Panc1 (cell line): ENCODE measurements around the gene AKAP17A. TPM values are rescaled to one million over a fixed set of nuclear protein-coding genes. Genes with fewer than 3 reads are reported as not detected.

Experiments
- ATAC-seq: fragments of 200-7000 bp; cut with Tn5 transposase; 2 replicates; pipeline ENCODE4 v1.9.1; 2020; ENCODE audit warnings: mild to moderate bottlenecking, moderate library complexity
- BruUV-seq: library from RNA; stranded (reverse); fragments of 400-500 nt; replicated peaks from 2 replicates; lab custom pipeline; 2021; lab: Mats Ljungman, UMichigan
- CTCF ChIA-PET: fragments of 300-600 bp; sonication (Branson Sonifier 250); formaldehyde crosslinking; loops from one replicate; lab custom pipeline; 2022; ENCODE audit warnings: antibody characterized with exemption; lab: Charles Lee
- POLR2A ChIA-PET: fragments of 300-600 bp; sonication (Branson Sonifier 250); formaldehyde crosslinking; loops from one replicate; lab custom pipeline; 2022; ENCODE audit warnings: antibody characterized with exemption; lab: Charles Lee
- DNase-seq: peaks from one replicate; pipeline ENCODE4 v3.0.0-alpha.2; 2010; ENCODE audit warnings: low read depth, low spot score
- H3K27ac ChIP-seq: 2 replicates; pipeline ENCODE4 v1.5.1; 2011; ENCODE audit warnings: mild to moderate bottlenecking, low read length, inconsistent platforms
- H3K27me3 ChIP-seq: fragments of 200-500 bp; sonication (Bioruptor generic); 2 replicates; pipeline ENCODE4 v1.6.0; 2014; ENCODE audit warnings: low read length, inconsistent platforms; ENCODE audit not compliant: control insufficient read depth, insufficient read depth
- H3K36me3 ChIP-seq: fragments of 200-500 bp; sonication (Bioruptor generic); 2 replicates; pipeline ENCODE4 v1.5.1; 2014; ENCODE audit warnings: inconsistent platforms, mild to moderate bottlenecking, low read length, moderate library complexity; ENCODE audit not compliant: control insufficient read depth, insufficient read depth
- H3K4me1 ChIP-seq: 2 replicates; pipeline ENCODE4 v1.5.1; 2011; ENCODE audit warnings: inconsistent platforms, mild to moderate bottlenecking, low read length, moderate library complexity; ENCODE audit not compliant: control insufficient read depth, insufficient read depth
- H3K4me3 ChIP-seq, 2 experiments: 2 replicates each; pipeline ENCODE4 v1.5.1; 2011 to 2012; ENCODE audit warnings: low read depth in 2 of 2, low read length in 2 of 2, mild to moderate bottlenecking in 2 of 2, inconsistent platforms in 1 of 2, moderate library complexity in 1 of 2
- H3K9me3 ChIP-seq: fragments of 200-500 bp; sonication (Bioruptor generic); 2 replicates; pipeline ENCODE4 v1.5.1; 2014; ENCODE audit warnings: low read depth, mild to moderate bottlenecking, inconsistent platforms, low read length, moderate library complexity; ENCODE audit not compliant: control insufficient read depth, insufficient read depth
- POLR2AphosphoS5 ChIP-seq: IDR thresholded peaks from 2 replicates; pipeline ENCODE4 v1.6.1; 2012; ENCODE audit warnings: mild to moderate bottlenecking, low read depth, low read length, moderate library complexity
- SIN3A ChIP-seq: IDR thresholded peaks from 2 replicates; pipeline ENCODE4 v1.6.1; 2012; ENCODE audit warnings: low read depth, mild to moderate bottlenecking, low read length, moderate library complexity, borderline replicate concordance; ENCODE audit not compliant: insufficient read depth
- TCF7L2 ChIP-seq: IDR thresholded peaks from 2 replicates; pipeline ENCODE4 v1.6.1; 2011; ENCODE audit warnings: mild to moderate bottlenecking, low read depth, low read length, inconsistent platforms
- in situ Hi-C: cut with HindIII; loops from 2 replicates; pipeline ENCODE4 v1.10.0; 2016; ENCODE audit warnings: low sequenced_read_pairs, low pct_unique_long_range_greater_than_20kb
- intact Hi-C: fragments of 100-400 bp; cut with micrococcal nuclease; formaldehyde crosslinking; loops from one replicate; pipeline ENCODE4 v1.10.0; 2022; ENCODE audit not compliant: unreplicated experiment
- total RNA-seq: library from RNA; stranded (reverse); gene quantifications from one replicate; pipeline ENCODE4 v1.2.1, GENCODE V29; 2021; ENCODE audit not compliant: unreplicated experiment
- TF ChIP-seq, protein P1 (sequence below), 2 experiments: IDR thresholded peaks; 2 replicates each; pipeline ENCODE4 v1.6.1; 2011 to 2012; ENCODE audit warnings: low read depth in 2 of 2, control low read depth in 1 of 2, low read length in 1 of 2, mild to moderate bottlenecking in 1 of 2, moderate library complexity in 1 of 2; ENCODE audit not compliant: insufficient read depth in 1 of 2
- TF ChIP-seq, protein P2 (sequence below): fragments of 450-650 bp; IDR thresholded peaks from 2 replicates; pipeline ENCODE4 v1.5.1; 2017; ENCODE audit warnings: mild to moderate bottlenecking

AKAP17A gene
- total RNA-seq, 1 experiment from 2014 or later = 22.1 TPM

DNA sequence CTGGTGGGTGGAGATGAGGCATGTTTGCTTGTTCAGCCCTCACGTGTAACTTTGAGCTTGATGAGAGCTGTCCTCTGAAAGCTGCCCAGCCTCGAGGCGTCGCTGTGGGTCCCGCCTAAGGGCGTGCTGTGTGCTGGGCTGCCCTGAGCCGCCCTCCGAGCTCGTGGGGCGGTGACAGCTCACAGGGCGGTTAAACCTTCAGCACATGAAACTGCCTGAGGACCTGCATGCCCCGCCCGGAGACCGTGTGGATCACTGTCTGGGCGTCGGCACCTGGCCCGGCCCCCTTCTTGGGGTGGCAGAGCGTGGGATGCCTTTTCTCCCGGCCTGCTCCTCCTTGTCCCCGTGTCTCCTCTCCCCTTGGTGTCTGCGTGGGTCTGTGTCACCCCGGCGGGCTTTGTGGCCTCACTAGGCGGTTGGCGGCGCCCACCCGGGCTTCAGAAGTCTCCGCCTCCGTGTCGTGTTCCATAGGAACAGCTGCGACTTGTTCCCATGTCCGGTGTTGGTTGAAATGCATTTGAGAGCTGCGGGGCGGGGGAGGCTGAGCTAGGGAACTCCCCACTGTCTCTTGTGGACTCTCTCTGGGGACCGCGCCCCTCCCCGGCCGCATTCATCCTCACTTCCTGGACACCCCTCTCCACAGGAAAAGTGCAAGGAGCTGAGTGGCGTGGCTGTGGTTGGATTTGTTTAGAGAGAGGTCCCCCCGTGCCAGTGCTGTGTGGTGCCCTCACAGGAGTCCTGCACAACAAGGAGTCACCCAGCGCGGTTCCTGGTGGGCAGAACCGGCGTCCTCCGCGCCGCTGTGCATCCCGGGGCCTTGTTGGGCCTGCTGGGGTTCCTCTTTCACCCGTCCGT is 6.8 kb downstream of the AKAP17A start:
- Histone ChIP-seq H3K27me3 (no peaks in the 10 kb centered on the region), H3K4me3 (no peak overlapping the region), H3K9me3 (no peaks in the 10 kb centered on the region), H3K4me1 (no peaks in the 10 kb centered on the region), H3K27ac (no peak overlapping the region), H3K36me3 (no peaks in the 10 kb centered on the region; the same call in 1 of the 2 replicates)
- no TSS peak for BruUV-seq
- no peak for TF ChIP-seq SIN3A
- TF ChIP-seq TCF7L2 = no peak
- TF ChIP-seq, protein P1, sequence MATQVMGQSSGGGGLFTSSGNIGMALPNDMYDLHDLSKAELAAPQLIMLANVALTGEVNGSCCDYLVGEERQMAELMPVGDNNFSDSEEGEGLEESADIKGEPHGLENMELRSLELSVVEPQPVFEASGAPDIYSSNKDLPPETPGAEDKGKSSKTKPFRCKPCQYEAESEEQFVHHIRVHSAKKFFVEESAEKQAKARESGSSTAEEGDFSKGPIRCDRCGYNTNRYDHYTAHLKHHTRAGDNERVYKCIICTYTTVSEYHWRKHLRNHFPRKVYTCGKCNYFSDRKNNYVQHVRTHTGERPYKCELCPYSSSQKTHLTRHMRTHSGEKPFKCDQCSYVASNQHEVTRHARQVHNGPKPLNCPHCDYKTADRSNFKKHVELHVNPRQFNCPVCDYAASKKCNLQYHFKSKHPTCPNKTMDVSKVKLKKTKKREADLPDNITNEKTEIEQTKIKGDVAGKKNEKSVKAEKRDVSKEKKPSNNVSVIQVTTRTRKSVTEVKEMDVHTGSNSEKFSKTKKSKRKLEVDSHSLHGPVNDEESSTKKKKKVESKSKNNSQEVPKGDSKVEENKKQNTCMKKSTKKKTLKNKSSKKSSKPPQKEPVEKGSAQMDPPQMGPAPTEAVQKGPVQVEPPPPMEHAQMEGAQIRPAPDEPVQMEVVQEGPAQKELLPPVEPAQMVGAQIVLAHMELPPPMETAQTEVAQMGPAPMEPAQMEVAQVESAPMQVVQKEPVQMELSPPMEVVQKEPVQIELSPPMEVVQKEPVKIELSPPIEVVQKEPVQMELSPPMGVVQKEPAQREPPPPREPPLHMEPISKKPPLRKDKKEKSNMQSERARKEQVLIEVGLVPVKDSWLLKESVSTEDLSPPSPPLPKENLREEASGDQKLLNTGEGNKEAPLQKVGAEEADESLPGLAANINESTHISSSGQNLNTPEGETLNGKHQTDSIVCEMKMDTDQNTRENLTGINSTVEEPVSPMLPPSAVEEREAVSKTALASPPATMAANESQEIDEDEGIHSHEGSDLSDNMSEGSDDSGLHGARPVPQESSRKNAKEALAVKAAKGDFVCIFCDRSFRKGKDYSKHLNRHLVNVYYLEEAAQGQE (IDR thresholded peaks at IDR 0.05; ENCODE audit: insufficient read depth in 1 of 2, low read depth in 2 of 2, low read length in 1 of 2) = no peak
- intact Hi-C loops = no loop called here
- ATAC-seq = no peak
- no peak for DNase-seq
- in situ Hi-C loops = no loop called here
- POLR2A ChIA-PET = no interaction called here
- CTCF ChIA-PET = no interaction called here

DNA sequence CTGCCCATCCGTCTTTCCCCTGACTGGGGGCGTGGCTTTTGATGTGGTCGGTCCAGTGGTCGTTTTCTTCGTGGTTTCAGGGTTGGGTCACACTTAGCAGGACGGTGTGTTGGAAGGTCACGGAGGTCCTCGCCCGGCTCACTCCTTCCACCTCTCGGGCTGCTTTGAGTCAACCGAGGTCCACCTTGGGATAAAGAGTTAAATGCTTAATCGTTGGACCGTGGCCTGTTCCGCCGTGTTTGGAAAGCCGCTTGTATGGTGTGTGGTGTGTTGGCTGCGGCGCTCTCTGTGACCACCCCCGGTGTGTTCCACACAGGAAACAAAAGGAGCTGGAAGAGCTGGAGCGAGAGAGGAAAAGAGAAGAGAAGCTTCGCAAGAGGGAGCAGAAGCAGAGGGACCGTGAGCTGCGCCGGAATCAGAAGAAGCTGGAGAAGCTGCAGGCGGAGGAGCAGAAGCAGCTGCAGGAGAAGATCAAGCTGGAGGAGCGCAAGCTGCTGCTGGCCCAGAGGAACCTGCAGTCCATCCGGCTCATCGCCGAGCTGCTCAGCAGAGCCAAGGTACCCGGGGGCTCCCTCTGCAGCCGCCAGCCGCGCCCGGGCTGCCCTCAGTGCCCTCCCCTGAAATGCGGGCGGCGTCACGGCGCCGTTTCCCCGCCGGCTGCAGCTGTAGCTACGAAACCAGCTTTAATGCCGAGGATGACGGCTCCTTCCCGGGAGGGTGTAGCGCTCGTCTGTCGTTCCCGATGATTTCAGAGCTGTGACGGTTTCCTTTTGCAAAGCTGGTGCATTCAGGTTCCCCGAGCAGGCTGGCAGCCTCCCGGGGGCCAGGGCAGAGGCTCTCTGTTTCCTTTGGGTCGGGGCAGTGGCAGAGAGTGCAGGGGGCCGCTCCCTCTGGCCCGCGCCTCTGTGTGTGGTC is 7.7 kb downstream of the AKAP17A start:
- Histone ChIP-seq H3K36me3 (no peaks in the 10 kb centered on the region; the same call in 1 of the 2 replicates), H3K27me3 (no peaks in the 10 kb centered on the region), H3K4me3 (no peak overlapping the region), H3K27ac (no peak overlapping the region), H3K9me3 (no peaks in the 10 kb centered on the region), H3K4me1 (no peaks in the 10 kb centered on the region)
- TF ChIP-seq, protein P2, sequence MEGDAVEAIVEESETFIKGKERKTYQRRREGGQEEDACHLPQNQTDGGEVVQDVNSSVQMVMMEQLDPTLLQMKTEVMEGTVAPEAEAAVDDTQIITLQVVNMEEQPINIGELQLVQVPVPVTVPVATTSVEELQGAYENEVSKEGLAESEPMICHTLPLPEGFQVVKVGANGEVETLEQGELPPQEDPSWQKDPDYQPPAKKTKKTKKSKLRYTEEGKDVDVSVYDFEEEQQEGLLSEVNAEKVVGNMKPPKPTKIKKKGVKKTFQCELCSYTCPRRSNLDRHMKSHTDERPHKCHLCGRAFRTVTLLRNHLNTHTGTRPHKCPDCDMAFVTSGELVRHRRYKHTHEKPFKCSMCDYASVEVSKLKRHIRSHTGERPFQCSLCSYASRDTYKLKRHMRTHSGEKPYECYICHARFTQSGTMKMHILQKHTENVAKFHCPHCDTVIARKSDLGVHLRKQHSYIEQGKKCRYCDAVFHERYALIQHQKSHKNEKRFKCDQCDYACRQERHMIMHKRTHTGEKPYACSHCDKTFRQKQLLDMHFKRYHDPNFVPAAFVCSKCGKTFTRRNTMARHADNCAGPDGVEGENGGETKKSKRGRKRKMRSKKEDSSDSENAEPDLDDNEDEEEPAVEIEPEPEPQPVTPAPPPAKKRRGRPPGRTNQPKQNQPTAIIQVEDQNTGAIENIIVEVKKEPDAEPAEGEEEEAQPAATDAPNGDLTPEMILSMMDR = no peak
- TF ChIP-seq SIN3A (no peak), POLR2AphosphoS5 (no peak), TCF7L2 (no peak)
- TF ChIP-seq, protein P1 (IDR thresholded peaks at IDR 0.05; ENCODE audit: insufficient read depth in 1 of 2, low read depth in 2 of 2, low read length in 1 of 2) = no peak
- in situ Hi-C loops = no loop called here
- ChIA-PET CTCF (no interaction called here), POLR2A (no interaction called here)
- DNase-seq = no peak
- intact Hi-C loops = no loop called here
- ATAC-seq = no peak
- no TSS peak for BruUV-seq
